Activated T-helper 2 cell treated with anti-CD3 and anti-CD28 coated beads, Interferon-gamma antibody, Interleukin-2, Interleukin-4, amounts not matched to agents 10 μg/mL and 5 μg/mL and 100 μg/mL, durations not matched to agents 14 hours and 24 hours and 36 hours (primary cell): Measurements from ENCODE around the gene CYP2D6. TPM values are rescaled to one million over a fixed set of nuclear protein-coding genes. Genes with fewer than 3 reads are reported as not detected.
"Not testable (repeated sequence)": the region's sequence is repeated elsewhere in the genome, so short reads cannot be mapped to it uniquely, and the experiment has no call there.

Experiments used
- DNase-seq: peaks from one replicate; pipeline ENCODE4 v3.0.0; 2021; ENCODE audit warnings: low spot score
- H3K27ac Mint-ChIP-seq: one replicate; pipeline ENCODE4 v1.8.0; 2021; ENCODE audit warnings: mixed read lengths
- H3K27me3 Mint-ChIP-seq: one replicate; pipeline ENCODE4 v1.8.0; 2021; ENCODE audit warnings: low read depth, mixed read lengths
- H3K36me3 Mint-ChIP-seq: one replicate; pipeline ENCODE4 v1.8.0; 2021; ENCODE audit warnings: low read depth, mixed read lengths
- H3K4me1 Mint-ChIP-seq: one replicate; pipeline ENCODE4 v1.8.0; 2021; ENCODE audit warnings: low read depth, mixed read lengths
- H3K4me3 Mint-ChIP-seq: one replicate; pipeline ENCODE4 v1.8.0; 2021; ENCODE audit warnings: low read depth, mild to moderate bottlenecking, moderate library complexity, mixed read lengths
- H3K9me3 Mint-ChIP-seq: one replicate; pipeline ENCODE4 v1.8.0; 2021; ENCODE audit warnings: mixed read lengths
- intact Hi-C: fragments of 100-400 bp; cut with micrococcal nuclease; formaldehyde crosslinking; loops from one replicate; pipeline ENCODE4 v1.15.1; 2023
- total RNA-seq: library from RNA; stranded (reverse); gene quantifications from 2 replicates; pipeline ENCODE4 v1.2.3, GENCODE V29; 2022

CYP2D6 gene
- total RNA-seq, 1 donor from 2014 or later = 3.5 TPM

GRCh38 chr22:42115420-42115830, 15.2 kb downstream of the CYP2D6 start:
- Mint-ChIP-seq H3K9me3 (peaks cover 27% of the 10 kb centered on the region), H3K4me1 (peaks cover 17% of the 10 kb centered on the region), H3K36me3 (peaks cover 25% of the 10 kb centered on the region)
- DNase-seq, intact Hi-C loops, H3K4me3 Mint-ChIP-seq, H3K27me3 Mint-ChIP-seq, H3K27ac Mint-ChIP-seq: not testable (repeated sequence)

DNA sequence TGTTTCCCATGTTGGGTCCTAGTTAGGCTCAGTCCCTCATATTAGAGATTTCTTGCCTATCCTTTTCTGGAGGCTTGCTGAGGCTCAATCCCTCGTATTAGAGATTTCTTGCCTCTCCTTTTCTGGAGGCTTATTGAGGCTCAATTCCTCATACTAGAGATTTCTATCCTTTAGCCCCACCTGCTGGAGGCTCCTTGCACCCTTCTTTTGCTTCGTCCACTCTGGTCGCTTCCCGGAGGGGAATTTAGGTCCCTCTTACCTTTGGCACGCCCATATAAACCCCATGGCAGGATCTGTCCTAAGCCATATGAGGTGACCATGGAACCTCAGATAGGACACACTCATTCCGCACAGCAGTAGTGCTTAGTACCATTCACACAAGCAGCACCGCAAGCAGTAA, 15.9 kb downstream of the CYP2D6 start:
- peaks cover 10% of the 10 kb centered on the region for H3K4me1 Mint-ChIP-seq
- H3K27me3 Mint-ChIP-seq = no peaks in the 10 kb centered on the region
- H3K9me3 Mint-ChIP-seq = peaks cover 27% of the 10 kb centered on the region
- intact Hi-C loops = no loop called here
- peaks cover 25% of the 10 kb centered on the region for H3K36me3 Mint-ChIP-seq
- H3K27ac Mint-ChIP-seq = no peak overlapping the region
- no peak for DNase-seq
- H3K4me3 Mint-ChIP-seq = no peak overlapping the region

- Mint-ChIP-seq H3K9me3 (peaks cover 27% of the 10 kb centered on the region), H3K36me3 (peaks cover 25% of the 10 kb centered on the region)
- H3K4me1 Mint-ChIP-seq, DNase-seq, H3K27ac Mint-ChIP-seq, H3K4me3 Mint-ChIP-seq, intact Hi-C loops, H3K27me3 Mint-ChIP-seq: not testable (repeated sequence)
These were observed 17.8 kb downstream of the CYP2D6 start for GRCh38 chr22:42112793-42113192.

- Mint-ChIP-seq H3K9me3 (peaks cover 23% of the 10 kb centered on the region), H3K27ac (no peak overlapping the region), H3K36me3 (peaks cover 22% of the 10 kb centered on the region), H3K4me1 (no peaks in the 10 kb centered on the region), H3K4me3 (no peak overlapping the region), H3K27me3 (no peaks in the 10 kb centered on the region)
- no peak for DNase-seq
- intact Hi-C loops = no loop called here
These were observed 18.8 kb downstream of the CYP2D6 start for GRCh38 chr22:42111798-42112197.

- peaks cover 16% of the 10 kb centered on the region for H3K36me3 Mint-ChIP-seq
- intact Hi-C loops = no loop called here
These were observed 21.8 kb downstream of the CYP2D6 start for GRCh38 chr22:42108848-42109247.

DNA sequence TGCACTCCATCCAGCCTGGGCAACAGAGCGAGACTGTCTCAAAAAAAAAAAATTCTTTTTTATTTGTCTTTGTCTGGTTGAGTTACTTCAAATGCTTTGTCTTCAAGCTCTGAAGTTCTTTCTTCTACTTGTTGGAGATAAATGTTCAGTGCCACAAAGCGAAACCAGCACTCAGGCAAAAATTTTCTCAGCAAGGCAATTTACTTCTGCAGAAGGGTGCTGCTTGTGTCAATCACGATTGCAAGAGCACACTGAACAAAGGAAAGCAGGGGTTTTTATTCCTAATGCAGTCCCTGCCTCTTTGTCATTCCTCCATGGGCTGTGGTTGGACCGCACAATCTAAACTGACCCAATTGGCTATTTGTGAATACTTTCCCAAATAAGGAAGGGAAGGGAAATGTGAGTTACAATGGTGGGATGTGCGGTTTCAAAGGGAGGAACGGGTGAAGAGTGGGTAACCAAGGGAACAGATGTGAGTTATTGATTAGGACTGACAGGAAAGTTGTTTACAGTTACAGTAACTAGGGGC, 26.2 kb downstream of the CYP2D6 start:
- Mint-ChIP-seq H3K9me3 (peaks cover 48% of the 10 kb centered on the region), H3K36me3 (peaks cover 38% of the 10 kb centered on the region)
- H3K4me3 Mint-ChIP-seq, intact Hi-C loops, H3K27ac Mint-ChIP-seq, DNase-seq, H3K27me3 Mint-ChIP-seq, H3K4me1 Mint-ChIP-seq: not testable (repeated sequence)

More at GRCh38 chr22:42108848-42109247, 21.8 kb downstream of the CYP2D6 start:
- no peak for DNase-seq
- H3K9me3 Mint-ChIP-seq = peaks cover 22% of the 10 kb centered on the region
- no peak overlapping the region for H3K27ac Mint-ChIP-seq
- H3K4me3 Mint-ChIP-seq = no peak overlapping the region
- H3K4me1 Mint-ChIP-seq = no peaks in the 10 kb centered on the region
- H3K27me3 Mint-ChIP-seq = no peaks in the 10 kb centered on the region

DNA sequence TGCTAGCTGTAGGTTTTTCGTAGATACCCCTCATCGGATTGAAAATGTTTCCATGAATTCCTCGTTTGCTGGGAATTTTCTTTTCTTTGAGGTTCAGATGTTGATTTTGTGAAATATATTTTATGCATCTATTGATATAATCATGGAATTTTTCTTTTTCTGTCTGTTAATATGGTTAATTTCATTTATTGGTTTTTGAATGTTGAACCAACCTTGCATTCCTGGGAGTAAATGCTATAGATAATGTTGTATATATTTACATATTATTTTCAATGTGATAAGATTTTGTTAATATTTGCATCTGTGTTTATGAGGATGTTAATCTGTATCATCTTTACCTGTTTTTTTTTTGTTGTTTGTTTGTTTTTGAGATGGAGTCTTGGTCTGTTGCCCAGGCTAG, 29.4 kb downstream of the CYP2D6 start:
- no peak for DNase-seq
- Mint-ChIP-seq H3K9me3 (peaks cover 49% of the 10 kb centered on the region), H3K27ac (no peak overlapping the region), H3K4me3 (no peak overlapping the region), H3K27me3 (no peaks in the 10 kb centered on the region), H3K36me3 (peaks cover 43% of the 10 kb centered on the region), H3K4me1 (no peaks in the 10 kb centered on the region)
- intact Hi-C loops = no loop called here

GRCh38 chr22:42091455-42091782, 39.2 kb downstream of the CYP2D6 start:
- intact Hi-C loops = loop anchor here (2.0 to 5.0 kb wide), 4 partner anchors 125 to 523 kb away; partner anchors contain the start of genes POLDIP3 and TCF20
- Mint-ChIP-seq H3K27me3 (no peaks in the 10 kb centered on the region), H3K4me3 (peak overlapping the region; percentile 98), H3K4me1 (peaks cover 20% of the 10 kb centered on the region), H3K36me3 (peaks cover 34% of the 10 kb centered on the region), H3K9me3 (peaks cover 5% of the 10 kb centered on the region), H3K27ac (peak overlapping the region; percentile 100)
- DNase-seq = no peak

- H3K9me3 Mint-ChIP-seq = peaks cover 5% of the 10 kb centered on the region
- H3K4me3 Mint-ChIP-seq = peak within 1 kb of the TSS; percentile 98
- DNase-seq = peak; percentile 99
- H3K36me3 Mint-ChIP-seq = peaks cover 40% of the 10 kb centered on the region
- H3K27ac Mint-ChIP-seq = peak within 1 kb of the TSS; percentile 100
- no peaks in the 10 kb centered on the region for H3K27me3 Mint-ChIP-seq
- H3K4me1 Mint-ChIP-seq = peaks cover 22% of the 10 kb centered on the region
- intact Hi-C loops = loop anchor here (1.0 to 5.0 kb wide), 6 partner anchors 11 to 524 kb away; partner anchors contain the start of genes POLDIP3 and TCF20
These were observed 39.8 kb downstream of the CYP2D6 start, which contains the start of gene NDUFA6 for GRCh38 chr22:42090596-42091454. TSS of gene NDUFA6 (minus strand) at chr22:42090772. CDS start at chr22:42090744, 28 bp downstream.

GRCh38 chr22:42086051-42086450, 44.6 kb downstream of the CYP2D6 start:
- no peak for DNase-seq
- Mint-ChIP-seq H3K9me3 (peaks cover 5% of the 10 kb centered on the region), H3K27me3 (no peaks in the 10 kb centered on the region), H3K4me1 (peaks cover 20% of the 10 kb centered on the region), H3K27ac (peak overlapping the region; percentile 31), H3K36me3 (peaks cover 72% of the 10 kb centered on the region), H3K4me3 (no peak overlapping the region)
- intact Hi-C loops = no loop called here

- Mint-ChIP-seq H3K4me3 (no peak overlapping the region), H3K27ac (no peak overlapping the region), H3K4me1 (peaks cover 26% of the 10 kb centered on the region), H3K27me3 (no peaks in the 10 kb centered on the region), H3K36me3 (peaks cover 68% of the 10 kb centered on the region), H3K9me3 (peaks cover 5% of the 10 kb centered on the region)
- DNase-seq = no peak
- intact Hi-C loops = no loop called here
These were observed 45.7 kb downstream of the CYP2D6 start for GRCh38 chr22:42084874-42085273.

DNA sequence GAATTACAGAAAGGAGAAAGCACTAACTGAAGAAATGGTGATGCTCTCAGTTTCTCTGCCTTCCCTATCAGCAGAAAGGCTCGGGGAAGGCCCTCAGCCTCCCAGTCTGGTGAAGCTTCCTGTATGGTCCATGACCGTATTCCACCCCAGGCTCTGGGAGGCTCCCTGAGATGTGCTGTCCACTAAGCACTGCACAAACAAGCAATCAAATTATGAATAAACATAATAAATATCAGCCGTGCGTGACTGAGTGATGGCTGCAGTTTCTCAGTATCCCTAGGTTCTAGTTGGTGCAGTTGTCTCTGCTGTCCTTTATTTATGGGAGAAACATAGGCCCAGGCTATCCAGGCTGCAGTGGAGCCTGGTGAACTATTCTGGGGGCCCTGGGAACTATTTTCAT, 47.5 kb downstream of the CYP2D6 start:
- intact Hi-C loops = no loop called here
- Mint-ChIP-seq H3K27me3 (no peaks in the 10 kb centered on the region), H3K4me3 (no peak overlapping the region), H3K9me3 (no peaks in the 10 kb centered on the region), H3K27ac (no peak overlapping the region), H3K36me3 (peaks cover 55% of the 10 kb centered on the region), H3K4me1 (peaks cover 25% of the 10 kb centered on the region)
- DNase-seq = no peak

- peaks cover 26% of the 10 kb centered on the region for H3K4me1 Mint-ChIP-seq
- intact Hi-C loops = loop anchor here (1.0 kb wide), 2 partner anchors 10 kb away; partner anchors contain the start of genes NAGA and NDUFA6
- peak overlapping the region; percentile 97 for H3K4me3 Mint-ChIP-seq
- no peak for DNase-seq
- H3K27ac Mint-ChIP-seq = peak overlapping the region; percentile 93
- peaks cover 38% of the 10 kb centered on the region for H3K36me3 Mint-ChIP-seq
- no peaks in the 10 kb centered on the region for H3K9me3 Mint-ChIP-seq
- H3K27me3 Mint-ChIP-seq = no peaks in the 10 kb centered on the region
These were observed 50.3 kb downstream of the CYP2D6 start for GRCh38 chr22:42080287-42080686.
